Medulla oblongata (tissue), 1 donor: Measurements from ENCODE around the gene SLCO1B3.

Source experiments
- DNase-seq: peaks from one replicate; pipeline ENCODE4 v3.0.0-alpha.2; 2015; ENCODE audit errors: extremely low spot score

Gene SLCO1B3

DNA sequence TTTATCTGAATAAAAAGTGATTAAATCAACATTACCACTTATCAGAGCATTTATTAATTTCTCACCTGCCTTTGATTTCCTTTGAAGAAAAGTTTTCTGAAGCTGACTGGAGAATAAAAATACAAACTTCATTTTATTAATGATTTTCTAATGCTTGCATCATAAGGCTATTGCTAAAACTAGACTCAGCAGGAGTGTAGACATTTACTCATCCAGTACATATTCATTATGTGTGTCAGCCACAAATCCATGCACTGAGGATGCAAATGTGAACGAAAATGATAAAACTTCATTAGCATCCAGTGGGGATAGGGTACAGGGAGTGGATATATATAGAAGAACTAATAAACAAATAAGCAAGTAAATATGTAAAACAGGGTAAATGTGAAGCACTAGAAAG lies 74.6 kb downstream of the SLCO1B3 start:
- DNase-seq = no peak

DNA sequence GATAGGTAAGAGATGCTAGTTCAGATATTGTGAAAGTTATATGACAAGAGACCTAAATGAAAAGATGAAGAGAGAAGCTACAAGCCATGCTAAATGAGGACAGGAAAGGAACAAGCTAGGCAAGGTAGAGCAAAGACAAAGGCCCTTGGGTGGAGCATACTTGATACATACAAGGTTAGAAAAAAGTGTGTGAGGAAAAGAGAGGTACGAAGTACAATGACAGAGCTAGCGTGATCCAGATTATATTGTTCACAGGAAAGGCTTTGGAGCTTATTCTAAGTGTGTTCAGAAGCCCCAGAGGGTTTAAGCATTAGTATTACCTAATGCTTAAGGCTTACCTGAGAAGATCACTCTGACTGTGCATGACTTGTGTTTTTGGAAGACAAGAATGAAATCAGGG lies 75.0 kb downstream of the SLCO1B3 start:
- DNase-seq = no peak

DNA sequence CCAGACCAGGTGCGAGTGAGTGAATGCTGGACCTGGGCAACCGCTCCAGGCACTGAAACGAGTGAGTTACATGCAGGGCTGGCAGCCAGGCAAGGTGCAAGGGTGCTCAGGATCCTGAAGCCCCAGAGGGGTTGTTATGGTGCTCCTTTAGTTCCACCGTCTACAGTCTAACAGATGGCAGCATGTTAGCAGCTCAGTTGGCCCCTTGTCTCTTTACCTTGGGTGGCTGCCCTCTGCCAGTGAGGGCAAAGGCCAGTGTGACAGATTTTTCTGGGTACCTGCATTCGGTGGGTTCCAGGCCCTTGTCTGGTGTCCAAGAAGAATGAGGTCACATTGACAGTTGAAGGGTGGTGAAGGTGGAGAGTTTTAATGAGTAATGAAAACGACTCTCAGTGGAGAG lies 106.8 kb downstream of the SLCO1B3 start:
- DNase-seq = no peak

DNA sequence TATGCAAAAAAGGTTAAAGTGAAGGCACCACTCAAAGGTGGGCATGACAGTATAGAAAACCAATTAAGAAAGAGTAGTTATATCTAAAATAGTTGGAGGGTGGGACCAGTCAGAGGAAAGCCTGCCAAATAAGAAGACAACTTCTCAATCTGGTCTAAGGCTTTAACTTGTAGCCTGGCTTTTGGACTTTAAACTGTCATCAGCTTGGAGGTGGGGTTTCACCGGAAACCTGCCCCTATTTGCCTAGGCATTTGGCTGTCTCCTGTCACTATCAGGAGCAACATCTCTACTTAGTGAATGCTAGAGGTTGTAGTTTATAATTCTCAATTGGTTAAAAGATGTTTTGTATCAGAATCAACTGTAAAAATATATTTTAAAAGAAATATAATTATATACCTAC lies 107.3 kb downstream of the SLCO1B3 start:
- DNase-seq = no peak

DNA sequence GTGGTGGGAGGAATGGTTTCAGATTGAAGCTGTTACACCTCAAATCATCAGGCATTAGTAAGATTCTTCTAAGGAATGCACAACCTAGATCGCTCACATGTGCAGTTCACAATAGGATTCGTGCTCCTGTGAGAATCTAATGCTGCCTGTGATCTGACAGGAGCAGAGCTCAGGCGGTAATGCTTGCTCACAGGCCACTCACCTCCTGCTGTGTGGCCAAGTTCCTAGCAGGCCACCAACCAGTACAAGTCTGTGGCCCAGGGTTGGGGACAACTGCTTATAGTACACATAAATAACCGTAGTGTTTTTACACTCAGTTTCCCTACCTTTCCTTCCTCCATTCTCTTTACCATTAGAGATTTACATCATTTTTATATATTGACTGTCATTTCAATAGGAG lies 121.4 kb downstream of the SLCO1B3 start:
- no peak for DNase-seq

DNA sequence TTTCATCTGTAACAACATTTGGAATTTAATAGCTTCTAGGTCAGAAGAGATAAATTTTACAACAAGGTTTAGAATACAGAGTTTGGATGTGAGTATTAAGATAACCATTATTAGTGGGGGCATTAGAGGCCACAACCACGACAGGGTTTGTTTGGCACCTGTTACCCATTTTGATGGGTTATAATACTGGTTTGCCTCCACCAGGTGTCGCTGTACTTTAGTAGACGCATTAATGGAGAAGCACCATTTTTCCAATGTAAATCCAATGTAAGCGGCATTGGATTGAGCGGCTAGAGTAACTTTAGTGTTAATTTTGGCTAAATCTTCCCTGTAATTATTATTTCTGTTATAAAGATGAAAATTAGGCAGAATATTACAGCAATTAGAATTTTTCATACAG lies 136.2 kb downstream of the SLCO1B3 start:
- no peak for DNase-seq

DNA sequence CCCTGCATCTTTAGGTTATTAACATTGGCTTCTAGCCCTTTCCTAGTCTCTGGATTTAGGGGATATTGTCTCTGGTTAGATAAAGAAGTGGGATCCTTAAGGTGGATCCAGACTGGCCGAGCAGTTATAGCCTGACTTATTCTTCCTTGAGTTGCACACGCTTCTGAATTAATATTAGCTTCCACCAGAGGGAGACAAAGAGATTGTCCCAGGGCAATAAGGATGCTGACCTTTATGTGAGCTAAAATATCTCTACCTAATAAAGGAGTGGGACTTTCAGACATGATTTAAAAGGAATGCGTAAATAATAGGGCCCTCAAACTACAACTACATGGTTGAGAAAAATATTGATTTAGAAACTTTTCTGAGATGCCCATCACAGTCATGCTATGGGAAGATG lies 139.7 kb downstream of the SLCO1B3 start:
- DNase-seq = no peak

DNA sequence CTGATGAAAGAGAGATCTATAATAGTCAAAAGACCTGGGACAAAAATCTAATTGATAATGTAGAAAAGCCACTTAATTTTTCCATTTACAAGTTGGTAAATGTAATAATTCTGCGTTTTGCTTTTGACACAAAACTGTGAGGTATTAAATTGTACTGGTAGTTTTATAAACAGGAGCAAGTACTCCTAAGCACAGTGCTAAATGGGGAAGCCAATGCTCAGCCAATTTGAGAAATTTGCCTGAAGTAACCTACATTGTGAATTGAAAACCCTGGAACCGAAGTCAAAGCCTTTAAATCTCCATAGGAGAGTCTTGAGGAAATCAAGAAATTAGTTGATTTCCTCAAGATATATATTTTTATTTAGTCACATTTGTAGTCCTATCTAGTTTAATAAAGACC lies 152.8 kb downstream of the SLCO1B3 start:
- no peak for DNase-seq

DNA sequence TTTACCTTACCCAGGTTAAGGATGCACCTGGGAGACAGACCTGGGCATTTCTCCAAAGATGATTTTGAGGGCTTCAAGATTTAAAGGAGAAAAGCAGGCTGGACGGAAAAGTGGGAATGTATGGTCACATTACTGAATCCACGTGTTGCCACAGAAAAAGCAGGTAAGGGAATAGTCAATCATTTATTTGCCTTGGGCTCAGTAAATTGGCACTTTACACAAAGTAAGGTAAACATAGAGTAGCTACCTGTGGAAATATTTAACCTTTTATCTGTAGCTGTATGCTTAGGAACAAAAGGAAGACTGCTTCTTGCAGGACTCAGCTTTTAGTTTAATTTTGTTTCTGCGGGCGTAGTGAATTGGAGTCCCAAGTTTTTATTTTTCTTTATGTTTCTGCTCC lies 153.3 kb downstream of the SLCO1B3 start:
- no peak for DNase-seq
